ENCODE measurements around the gene STEAP3. TPM values are rescaled to one million over a fixed set of nuclear protein-coding genes. Genes with fewer than 3 reads are reported as not detected.

The STEAP3 gene
- total RNA-seq, 1 donor from 2014 or later, result 44.6 TPM

DNA sequence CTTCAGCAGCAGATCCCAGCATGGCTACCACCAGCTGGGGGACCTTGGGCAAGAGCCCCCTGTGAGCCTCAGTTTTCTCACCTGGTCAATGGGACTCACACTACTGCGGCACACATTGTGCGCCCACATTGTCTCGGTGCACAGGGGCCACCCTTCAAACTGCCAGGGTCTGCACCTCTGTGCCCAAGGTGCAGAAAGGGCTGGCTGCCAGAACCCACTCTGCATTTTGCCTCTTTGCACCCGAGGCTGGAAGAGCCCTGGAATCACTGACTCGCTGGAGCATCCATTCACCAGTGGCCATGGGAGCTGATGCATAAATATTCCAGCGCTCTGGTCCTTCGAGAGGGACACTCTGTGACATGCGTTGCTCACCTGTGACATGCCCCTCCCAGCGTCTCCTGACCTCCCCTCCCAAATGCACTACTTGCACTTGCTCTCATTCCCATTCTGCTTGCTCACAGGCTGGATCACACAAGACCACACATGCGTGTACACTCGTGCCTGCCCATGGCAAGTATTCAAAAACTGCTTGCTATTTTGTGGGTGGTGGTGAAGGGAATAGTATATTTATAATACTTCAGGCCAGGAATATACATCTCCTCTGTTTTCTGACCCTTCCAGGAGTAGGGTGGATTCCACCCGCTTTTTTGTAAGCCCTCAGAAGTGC lies 46.3 kb upstream of the STEAP3 start:
- Mint-ChIP-seq H3K36me3 (ENCODE audit: low read depth) (no peaks in the 10 kb centered on the region), H3K27ac (ENCODE audit: unreplicated experiment) (no peak overlapping the region), H3K27me3 (ENCODE audit: low read depth) (no peaks in the 10 kb centered on the region), H3K9me3 (ENCODE audit: low read depth) (no peaks in the 10 kb centered on the region), H3K4me1 (ENCODE audit: low read depth) (peaks cover 20% of the 10 kb centered on the region), H3K4me3 (ENCODE audit: unreplicated experiment) (no peak overlapping the region)
- DNase-seq (ENCODE audit: low spot score), result no peak
- no peak for TF ChIP-seq CTCF (IDR thresholded peaks at IDR 0.05)

DNA sequence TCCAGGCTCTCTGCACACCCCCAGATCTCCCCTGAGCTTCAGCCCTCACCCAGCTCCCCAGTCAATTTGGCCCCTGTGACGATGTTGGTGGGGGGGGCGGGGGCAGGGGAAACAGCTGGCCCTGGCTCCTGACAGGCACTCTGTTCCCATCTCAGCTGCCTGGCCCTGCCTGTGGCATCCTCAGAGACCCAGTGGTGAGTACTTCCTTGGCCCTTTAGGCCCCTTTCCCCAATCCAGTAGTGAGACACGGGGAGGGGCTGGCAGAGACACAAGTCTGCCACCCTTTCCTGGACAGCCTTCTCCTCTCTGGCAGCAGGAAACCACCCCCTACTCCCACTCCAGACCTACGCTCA lies 45.8 kb upstream of the STEAP3 start:
- H3K27me3 Mint-ChIP-seq (ENCODE audit: low read depth), result no peaks in the 10 kb centered on the region
- H3K4me1 Mint-ChIP-seq (ENCODE audit: low read depth), result peaks cover 20% of the 10 kb centered on the region
- no peaks in the 10 kb centered on the region for H3K9me3 Mint-ChIP-seq (ENCODE audit: low read depth)
- no peak for TF ChIP-seq CTCF (IDR thresholded peaks at IDR 0.05)
- no peak overlapping the region for H3K27ac Mint-ChIP-seq (ENCODE audit: unreplicated experiment)
- H3K36me3 Mint-ChIP-seq (ENCODE audit: low read depth), result no peaks in the 10 kb centered on the region
- H3K4me3 Mint-ChIP-seq (ENCODE audit: unreplicated experiment), result no peak overlapping the region
- DNase-seq (ENCODE audit: low spot score), result no peak

DNA sequence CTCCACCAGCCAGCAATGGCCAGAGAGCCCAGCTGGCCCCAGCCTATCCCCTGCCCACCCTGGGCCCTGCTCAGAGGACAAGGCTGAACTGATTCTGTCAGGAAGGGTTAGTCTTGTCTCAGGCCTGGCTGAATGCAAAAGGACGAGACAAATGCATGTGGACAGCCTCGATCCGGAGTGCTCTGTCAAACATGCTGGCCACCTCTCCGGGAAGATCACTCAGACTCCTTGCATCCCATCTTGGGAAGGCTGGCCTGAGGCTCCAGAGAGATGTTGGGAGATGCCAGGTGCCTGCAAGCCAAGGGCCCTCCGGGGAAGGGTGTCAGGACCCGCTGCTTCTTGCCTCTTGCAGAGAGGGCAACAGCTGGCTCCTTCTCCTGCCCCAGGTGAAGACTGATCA lies 44.9 kb upstream of the STEAP3 start:
- Mint-ChIP-seq H3K27me3 (ENCODE audit: low read depth) (no peaks in the 10 kb centered on the region), H3K27ac (ENCODE audit: unreplicated experiment) (no peak overlapping the region), H3K4me1 (ENCODE audit: low read depth) (peaks cover 20% of the 10 kb centered on the region), H3K36me3 (ENCODE audit: low read depth) (no peaks in the 10 kb centered on the region), H3K9me3 (ENCODE audit: low read depth) (no peaks in the 10 kb centered on the region), H3K4me3 (ENCODE audit: unreplicated experiment) (no peak overlapping the region)
- DNase-seq (ENCODE audit: low spot score), result peak; percentile 62
- TF ChIP-seq CTCF (IDR thresholded peaks at IDR 0.05), result no peak

DNA sequence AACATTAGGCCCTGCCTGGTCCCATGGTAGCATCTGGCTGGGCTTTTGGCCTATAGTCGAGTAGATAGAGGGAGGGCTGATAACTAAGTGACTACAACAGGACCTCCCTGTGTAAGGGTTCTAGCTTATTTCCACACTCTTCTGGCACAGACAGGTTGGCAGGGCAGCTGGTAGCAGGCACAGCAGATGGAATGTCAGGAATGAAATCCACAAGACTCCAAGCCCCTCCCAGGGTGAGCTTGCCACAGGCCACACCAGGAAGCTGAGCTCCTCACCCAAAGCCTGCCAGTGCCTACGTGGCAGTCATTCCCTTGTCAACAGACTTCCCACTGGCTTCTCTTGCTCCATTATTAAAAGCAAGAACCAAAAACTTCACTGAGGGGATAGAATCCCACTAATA lies 44.4 kb upstream of the STEAP3 start:
- H3K4me1 Mint-ChIP-seq (ENCODE audit: low read depth), result peaks cover 20% of the 10 kb centered on the region
- no peaks in the 10 kb centered on the region for H3K27me3 Mint-ChIP-seq (ENCODE audit: low read depth)
- H3K27ac Mint-ChIP-seq (ENCODE audit: unreplicated experiment), result no peak overlapping the region
- H3K4me3 Mint-ChIP-seq (ENCODE audit: unreplicated experiment), result no peak overlapping the region
- no peaks in the 10 kb centered on the region for H3K36me3 Mint-ChIP-seq (ENCODE audit: low read depth)
- H3K9me3 Mint-ChIP-seq (ENCODE audit: low read depth), result no peaks in the 10 kb centered on the region
- TF ChIP-seq CTCF (IDR thresholded peaks at IDR 0.05), result no peak
- DNase-seq (ENCODE audit: low spot score), result no peak

GRCh38 chr2:119179991-119180390 lies 43.6 kb upstream of the STEAP3 start:
- DNase-seq (ENCODE audit: low spot score), result peak; percentile 41
- TF ChIP-seq CTCF (IDR thresholded peaks at IDR 0.05), result peak; percentile 40
- Mint-ChIP-seq H3K4me3 (ENCODE audit: unreplicated experiment) (no peak overlapping the region), H3K36me3 (ENCODE audit: low read depth) (no peaks in the 10 kb centered on the region), H3K4me1 (ENCODE audit: low read depth) (peaks cover 20% of the 10 kb centered on the region), H3K27me3 (ENCODE audit: low read depth) (no peaks in the 10 kb centered on the region), H3K9me3 (ENCODE audit: low read depth) (no peaks in the 10 kb centered on the region), H3K27ac (ENCODE audit: unreplicated experiment) (peak overlapping the region; percentile 81)
